ENCODE measurements around the gene VEPH1.

GRCh38 chr3:157265931-157266330, 237.3 kb downstream of the VEPH1 start:
- TF ChIP-seq, protein P1, sequence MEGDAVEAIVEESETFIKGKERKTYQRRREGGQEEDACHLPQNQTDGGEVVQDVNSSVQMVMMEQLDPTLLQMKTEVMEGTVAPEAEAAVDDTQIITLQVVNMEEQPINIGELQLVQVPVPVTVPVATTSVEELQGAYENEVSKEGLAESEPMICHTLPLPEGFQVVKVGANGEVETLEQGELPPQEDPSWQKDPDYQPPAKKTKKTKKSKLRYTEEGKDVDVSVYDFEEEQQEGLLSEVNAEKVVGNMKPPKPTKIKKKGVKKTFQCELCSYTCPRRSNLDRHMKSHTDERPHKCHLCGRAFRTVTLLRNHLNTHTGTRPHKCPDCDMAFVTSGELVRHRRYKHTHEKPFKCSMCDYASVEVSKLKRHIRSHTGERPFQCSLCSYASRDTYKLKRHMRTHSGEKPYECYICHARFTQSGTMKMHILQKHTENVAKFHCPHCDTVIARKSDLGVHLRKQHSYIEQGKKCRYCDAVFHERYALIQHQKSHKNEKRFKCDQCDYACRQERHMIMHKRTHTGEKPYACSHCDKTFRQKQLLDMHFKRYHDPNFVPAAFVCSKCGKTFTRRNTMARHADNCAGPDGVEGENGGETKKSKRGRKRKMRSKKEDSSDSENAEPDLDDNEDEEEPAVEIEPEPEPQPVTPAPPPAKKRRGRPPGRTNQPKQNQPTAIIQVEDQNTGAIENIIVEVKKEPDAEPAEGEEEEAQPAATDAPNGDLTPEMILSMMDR (IDR thresholded peaks at IDR 0.05), result no peak
- TF ChIP-seq POLR2A (IDR thresholded peaks at IDR 0.05), result no peak

All from body of pancreas (tissue), 4 donors.